Measurements from ENCODE around the gene KRTCAP2.

KRTCAP2 gene

DNA sequence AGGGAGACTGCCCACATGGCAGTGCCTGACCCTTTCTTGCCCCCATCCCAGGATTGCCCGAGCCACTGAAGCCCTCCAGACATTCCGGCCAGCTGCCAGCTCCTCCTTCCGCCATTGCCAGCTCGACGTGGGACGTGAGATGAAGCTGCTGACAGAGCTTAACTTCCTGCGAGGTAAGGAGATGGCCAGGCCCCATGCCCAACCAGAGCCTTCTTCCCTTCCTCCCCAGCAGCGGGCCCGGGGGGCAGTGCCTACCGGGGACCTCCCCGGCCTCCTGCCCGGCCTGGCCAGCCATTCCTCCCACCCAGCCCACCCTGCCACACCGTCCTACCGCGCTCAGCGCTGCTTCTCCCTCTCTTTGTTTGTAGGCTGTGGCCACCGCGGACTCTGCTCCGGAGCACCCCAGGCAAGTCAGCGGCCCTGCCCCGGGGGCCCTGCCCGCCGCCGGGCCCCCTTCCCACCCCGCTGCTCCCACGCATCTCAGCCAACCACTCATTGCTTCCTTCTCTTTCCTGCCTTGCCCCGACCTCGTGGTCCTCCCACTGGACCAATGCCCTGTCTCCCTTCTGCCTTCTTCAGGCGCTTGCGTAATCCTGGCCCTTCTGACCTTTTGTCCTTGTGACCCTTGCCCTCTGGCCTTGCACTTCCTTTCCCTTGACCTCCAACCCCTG, 5.5 kb upstream of the KRTCAP2 start:
- Histone ChIP-seq H3K9ac (ENCODE audit: low read length) (no peak overlapping the region), H3K9me2 (replicated peaks; ENCODE audit: insufficient read depth, low read length) (no peaks in the 10 kb centered on the region), H3K4me2 (ENCODE audit: low read depth, low read length) (no peak overlapping the region), H4K20me1 (ENCODE audit: insufficient read depth, low read length) (no peaks in the 10 kb centered on the region), H3K36me3 (replicated peaks; ENCODE audit: insufficient read depth, low read length) (no peaks in the 10 kb centered on the region), H2AFZ (ENCODE audit: low read length) (no peak overlapping the region), H3K79me2 (ENCODE audit: low read length) (no peaks in the 10 kb centered on the region), H3K9me3 (replicated peaks; ENCODE audit: insufficient read depth, low read length) (no peaks in the 10 kb centered on the region), H3K27ac (ENCODE audit: low read length) (no peak overlapping the region), H3K4me1 (ENCODE audit: low read length) (peaks cover 10% of the 10 kb centered on the region), H3K4me3 (ENCODE audit: low read length) (no peak overlapping the region), H3K27me3 (replicated peaks; ENCODE audit: insufficient read depth, low read length) (peaks cover 65% of the 10 kb centered on the region), H3F3A (ENCODE audit: insufficient read depth, low read length) (no peaks in the 10 kb centered on the region)
- DNase-seq: no peak
- no peak for TF ChIP-seq EZH2phosphoT487 (IDR thresholded peaks at IDR 0.05; ENCODE audit: low read length)
- no peak for TF ChIP-seq EZH2 (optimal IDR thresholded peaks at IDR 0.05; ENCODE audit: low read depth, low read length)
- TF ChIP-seq, protein P1, sequence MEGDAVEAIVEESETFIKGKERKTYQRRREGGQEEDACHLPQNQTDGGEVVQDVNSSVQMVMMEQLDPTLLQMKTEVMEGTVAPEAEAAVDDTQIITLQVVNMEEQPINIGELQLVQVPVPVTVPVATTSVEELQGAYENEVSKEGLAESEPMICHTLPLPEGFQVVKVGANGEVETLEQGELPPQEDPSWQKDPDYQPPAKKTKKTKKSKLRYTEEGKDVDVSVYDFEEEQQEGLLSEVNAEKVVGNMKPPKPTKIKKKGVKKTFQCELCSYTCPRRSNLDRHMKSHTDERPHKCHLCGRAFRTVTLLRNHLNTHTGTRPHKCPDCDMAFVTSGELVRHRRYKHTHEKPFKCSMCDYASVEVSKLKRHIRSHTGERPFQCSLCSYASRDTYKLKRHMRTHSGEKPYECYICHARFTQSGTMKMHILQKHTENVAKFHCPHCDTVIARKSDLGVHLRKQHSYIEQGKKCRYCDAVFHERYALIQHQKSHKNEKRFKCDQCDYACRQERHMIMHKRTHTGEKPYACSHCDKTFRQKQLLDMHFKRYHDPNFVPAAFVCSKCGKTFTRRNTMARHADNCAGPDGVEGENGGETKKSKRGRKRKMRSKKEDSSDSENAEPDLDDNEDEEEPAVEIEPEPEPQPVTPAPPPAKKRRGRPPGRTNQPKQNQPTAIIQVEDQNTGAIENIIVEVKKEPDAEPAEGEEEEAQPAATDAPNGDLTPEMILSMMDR (IDR thresholded peaks at IDR 0.05; ENCODE audit: low read length): no peak

DNA sequence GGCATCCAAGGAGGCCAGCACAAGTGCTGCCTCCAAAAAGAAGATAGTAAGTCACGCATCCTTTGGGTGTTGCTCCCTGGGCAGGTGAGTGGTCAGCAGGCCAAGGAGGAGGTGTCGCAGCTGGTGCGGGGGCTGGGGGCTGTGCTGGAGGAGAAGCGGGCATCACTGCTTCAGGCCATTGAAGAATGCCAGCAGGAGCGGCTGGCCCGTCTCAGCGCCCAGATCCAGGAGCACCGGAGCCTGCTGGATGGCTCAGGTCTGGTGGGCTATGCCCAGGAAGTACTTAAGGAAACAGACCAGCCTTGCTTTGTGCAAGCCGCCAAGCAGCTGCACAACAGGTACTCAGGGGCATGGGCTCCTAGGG, 4.8 kb upstream of the KRTCAP2 start:
- H3K4me2 ChIP-seq (ENCODE audit: low read depth, low read length): no peak overlapping the region
- no peak overlapping the region for H2AFZ ChIP-seq (ENCODE audit: low read length)
- TF ChIP-seq EZH2phosphoT487 (IDR thresholded peaks at IDR 0.05; ENCODE audit: low read length): no peak
- TF ChIP-seq EZH2 (optimal IDR thresholded peaks at IDR 0.05; ENCODE audit: low read depth, low read length): no peak
- TF ChIP-seq, protein P1 (IDR thresholded peaks at IDR 0.05; ENCODE audit: low read length): no peak
- H4K20me1 ChIP-seq (ENCODE audit: insufficient read depth, low read length): no peaks in the 10 kb centered on the region
- H3K36me3 ChIP-seq (replicated peaks; ENCODE audit: insufficient read depth, low read length): no peaks in the 10 kb centered on the region
- no peak overlapping the region for H3K4me3 ChIP-seq (ENCODE audit: low read length)
- H3K9me2 ChIP-seq (replicated peaks; ENCODE audit: insufficient read depth, low read length): no peaks in the 10 kb centered on the region
- H3K79me2 ChIP-seq (ENCODE audit: low read length): peaks cover 2% of the 10 kb centered on the region
- H3F3A ChIP-seq (ENCODE audit: insufficient read depth, low read length): no peaks in the 10 kb centered on the region
- H3K9me3 ChIP-seq (replicated peaks; ENCODE audit: insufficient read depth, low read length): no peaks in the 10 kb centered on the region
- DNase-seq: no peak
- no peak overlapping the region for H3K27ac ChIP-seq (ENCODE audit: low read length)
- H3K27me3 ChIP-seq (replicated peaks; ENCODE audit: insufficient read depth, low read length): peaks cover 59% of the 10 kb centered on the region
- H3K4me1 ChIP-seq (ENCODE audit: low read length): peaks cover 13% of the 10 kb centered on the region
- H3K9ac ChIP-seq (ENCODE audit: low read length): no peak overlapping the region

DNA sequence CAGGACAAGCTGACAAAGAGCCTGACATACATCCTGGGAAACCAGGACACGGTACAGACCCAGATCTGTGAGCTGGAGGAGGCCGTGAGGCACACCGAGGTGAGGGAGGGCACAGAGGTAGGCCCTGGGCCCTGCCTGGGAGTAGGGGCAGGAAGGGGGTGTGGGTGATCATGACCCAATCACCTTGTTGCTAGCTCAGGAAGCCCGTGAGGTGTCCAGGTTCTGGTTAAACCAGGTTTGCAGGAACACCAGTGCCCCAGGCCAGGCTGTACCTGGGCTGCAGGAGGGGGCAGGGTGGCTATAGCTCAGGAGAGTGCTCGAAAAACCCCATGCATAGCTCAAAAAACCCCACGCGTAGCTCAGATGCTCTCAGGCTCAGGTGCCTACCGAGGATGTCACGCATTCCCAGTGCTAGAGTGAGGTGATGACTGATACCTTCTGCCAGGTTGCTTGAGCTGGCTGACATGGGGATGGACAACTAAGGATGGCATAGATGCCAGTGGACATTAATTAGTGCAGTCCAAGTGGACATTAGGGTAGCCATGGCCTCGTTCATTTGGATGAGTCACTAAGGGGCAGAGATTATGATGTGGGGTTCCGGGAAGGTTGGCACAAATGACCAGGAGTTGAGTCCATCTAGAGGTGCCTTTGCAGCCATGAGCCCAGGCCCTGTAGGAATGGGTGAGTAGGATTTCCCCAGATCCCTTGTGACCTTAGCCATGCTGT, 4.3 kb upstream of the KRTCAP2 start:
- no peak overlapping the region for H3K27ac ChIP-seq (ENCODE audit: low read length)
- H3F3A ChIP-seq (ENCODE audit: insufficient read depth, low read length): no peaks in the 10 kb centered on the region
- H3K4me3 ChIP-seq (ENCODE audit: low read length): no peak overlapping the region
- H2AFZ ChIP-seq (ENCODE audit: low read length): no peak overlapping the region
- TF ChIP-seq EZH2phosphoT487 (IDR thresholded peaks at IDR 0.05; ENCODE audit: low read length) (no peak), EZH2 (optimal IDR thresholded peaks at IDR 0.05; ENCODE audit: low read depth, low read length) (no peak)
- TF ChIP-seq, protein P1 (IDR thresholded peaks at IDR 0.05; ENCODE audit: low read length): no peak
- peaks cover 57% of the 10 kb centered on the region for H3K27me3 ChIP-seq (replicated peaks; ENCODE audit: insufficient read depth, low read length)
- no peak for DNase-seq
- peaks cover 7% of the 10 kb centered on the region for H3K79me2 ChIP-seq (ENCODE audit: low read length)
- no peaks in the 10 kb centered on the region for H4K20me1 ChIP-seq (ENCODE audit: insufficient read depth, low read length)
- H3K4me2 ChIP-seq (ENCODE audit: low read depth, low read length): no peak overlapping the region
- H3K9me2 ChIP-seq (replicated peaks; ENCODE audit: insufficient read depth, low read length): no peaks in the 10 kb centered on the region
- no peaks in the 10 kb centered on the region for H3K9me3 ChIP-seq (replicated peaks; ENCODE audit: insufficient read depth, low read length)
- no peak overlapping the region for H3K9ac ChIP-seq (ENCODE audit: low read length)
- H3K4me1 ChIP-seq (ENCODE audit: low read length): peaks cover 14% of the 10 kb centered on the region
- no peaks in the 10 kb centered on the region for H3K36me3 ChIP-seq (replicated peaks; ENCODE audit: insufficient read depth, low read length)
